DND-41 (cell line): ENCODE measurements around the gene LARP1B.

ENCODE experiments used
- CTCF ChIP-seq: IDR thresholded peaks from 2 replicates; pipeline ENCODE4 v1.5.1; 2012; ENCODE audit warnings: borderline replicate concordance, low read length, moderate library complexity, mild to moderate bottlenecking; ENCODE audit not compliant: poor library complexity, severe bottlenecking; ENCODE audit errors: extremely low read depth
- EZH2 ChIP-seq: IDR thresholded peaks from 3 replicates; pipeline ENCODE4 v1.6.1; 2012; ENCODE audit warnings: borderline replicate concordance, low read depth, mild to moderate bottlenecking, moderate library complexity, low read length, inconsistent platforms; ENCODE audit not compliant: severe bottlenecking

DNA sequence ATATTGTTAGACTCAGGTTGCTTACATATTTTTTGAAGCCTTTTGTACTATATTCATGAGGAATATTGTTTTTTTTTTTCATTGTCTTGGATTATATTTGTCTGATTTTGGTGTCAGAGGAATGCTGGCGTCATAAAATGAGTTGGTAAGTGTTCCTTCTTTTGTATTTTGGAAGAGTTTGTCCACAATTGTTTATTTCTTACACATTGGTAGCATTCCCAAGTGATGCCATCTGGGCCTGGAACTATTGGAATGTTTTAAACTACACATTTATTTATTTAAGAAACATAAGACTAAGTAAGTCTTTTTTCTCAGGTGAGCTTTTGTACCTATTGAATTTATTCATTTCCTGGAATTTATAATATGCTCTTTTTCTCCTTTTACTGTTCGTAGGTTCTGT is 107.6 kb downstream of the LARP1B start:
- TF ChIP-seq CTCF, result no peak
- no peak for TF ChIP-seq EZH2
